Endodermal cell (in vitro differentiated cells): Measurements from ENCODE around the gene TBL3. TPM values are rescaled to one million over a fixed set of nuclear protein-coding genes. Genes with fewer than 3 reads are reported as not detected.

ENCODE experiments used
- DNase-seq: peaks from one replicate; pipeline ENCODE4 v3.0.0-alpha.2; 2017
- H3K27ac ChIP-seq: 2 replicates; pipeline ENCODE4 v1.5.1; 2013; ENCODE audit warnings: mild to moderate bottlenecking, low read depth, low read length, moderate library complexity
- H3K27me3 ChIP-seq: 2 replicates; pipeline ENCODE4 v1.6.1; 2013; ENCODE audit warnings: mild to moderate bottlenecking, low read length, moderate library complexity; ENCODE audit not compliant: insufficient read depth, control insufficient read depth, poor library complexity, severe bottlenecking
- H3K36me3 ChIP-seq: 2 replicates; pipeline ENCODE4 v1.7.0; 2013; ENCODE audit warnings: mild to moderate bottlenecking, low read length, moderate library complexity; ENCODE audit not compliant: control insufficient read depth, insufficient read depth
- H3K4me1 ChIP-seq: one replicate; pipeline ENCODE4 v1.7.0; 2013; ENCODE audit warnings: low read length; ENCODE audit not compliant: control insufficient read depth, insufficient read depth
- H3K4me3 ChIP-seq: 2 replicates; pipeline ENCODE4 v1.5.1; 2013; ENCODE audit warnings: mild to moderate bottlenecking, low read length, moderate library complexity
- H3K9ac ChIP-seq: 2 replicates; pipeline ENCODE4 v1.6.1; 2013; ENCODE audit warnings: mild to moderate bottlenecking, low read length, moderate library complexity; ENCODE audit not compliant: poor library complexity, severe bottlenecking; ENCODE audit errors: extremely low read depth
- H3K9me3 ChIP-seq: 2 replicates; pipeline ENCODE4 v1.6.1; 2013; ENCODE audit warnings: mild to moderate bottlenecking, low read length, moderate library complexity; ENCODE audit not compliant: control insufficient read depth
- H3K27ac Mint-ChIP-seq: 2 replicates; pipeline ENCODE4 v1.8.0; 2020; ENCODE audit warnings: mixed read lengths
- H3K27me3 Mint-ChIP-seq: 2 replicates; pipeline ENCODE4 v1.8.0; 2021; ENCODE audit warnings: mild to moderate bottlenecking, mixed read lengths; ENCODE audit not compliant: insufficient read depth
- H3K36me3 Mint-ChIP-seq: 2 replicates; pipeline ENCODE4 v1.8.0; 2020; ENCODE audit warnings: low read depth, mixed read lengths
- H3K4me1 Mint-ChIP-seq: 2 replicates; pipeline ENCODE4 v1.8.0; 2020; ENCODE audit warnings: mixed read lengths
- H3K4me3 Mint-ChIP-seq: 2 replicates; pipeline ENCODE4 v1.8.0; 2020; ENCODE audit warnings: mild to moderate bottlenecking, moderate library complexity, mixed read lengths
- H3K9me3 Mint-ChIP-seq: 2 replicates; pipeline ENCODE4 v1.8.0; 2020; ENCODE audit warnings: mild to moderate bottlenecking, mixed read lengths
- CTCF ChIP-seq: fragments of 200-600 bp; sonication (generic); conservative IDR thresholded peaks from 2 replicates; pipeline ENCODE4 v1.5.0; 2021; ENCODE audit warnings: antibody characterized with exemption, mild to moderate bottlenecking
- WGBS, 2 experiments: methylation state at CpG; one replicate each; pipeline versions ENCODE4 v1.1.5 to v1.1.7; 2013; ENCODE audit warnings: missing lambda C conversion rate in 2 of 2, mixed read lengths in 1 of 2; ENCODE audit not compliant: insufficient coverage in 1 of 2, insufficient read length in 1 of 2; 5-methylcytosine and 5-hydroxymethylcytosine counted together
- total RNA-seq, 2 donors: library from RNA; stranded (reverse); fragmentation: NEBNext Ultra II Directional in 1 of 2; extraction: Animal tissue kit (Norgen Biotek cat#: 25700) in 1 of 2; gene quantifications; 2 replicates in 1 of 2; 3 replicates in 1 of 2; pipeline ENCODE4 v1.2.1, GENCODE V29; 2021

Gene TBL3
- total RNA-seq, 2 donors from 2014 or later: 43.4 to 49.7 TPM

DNA sequence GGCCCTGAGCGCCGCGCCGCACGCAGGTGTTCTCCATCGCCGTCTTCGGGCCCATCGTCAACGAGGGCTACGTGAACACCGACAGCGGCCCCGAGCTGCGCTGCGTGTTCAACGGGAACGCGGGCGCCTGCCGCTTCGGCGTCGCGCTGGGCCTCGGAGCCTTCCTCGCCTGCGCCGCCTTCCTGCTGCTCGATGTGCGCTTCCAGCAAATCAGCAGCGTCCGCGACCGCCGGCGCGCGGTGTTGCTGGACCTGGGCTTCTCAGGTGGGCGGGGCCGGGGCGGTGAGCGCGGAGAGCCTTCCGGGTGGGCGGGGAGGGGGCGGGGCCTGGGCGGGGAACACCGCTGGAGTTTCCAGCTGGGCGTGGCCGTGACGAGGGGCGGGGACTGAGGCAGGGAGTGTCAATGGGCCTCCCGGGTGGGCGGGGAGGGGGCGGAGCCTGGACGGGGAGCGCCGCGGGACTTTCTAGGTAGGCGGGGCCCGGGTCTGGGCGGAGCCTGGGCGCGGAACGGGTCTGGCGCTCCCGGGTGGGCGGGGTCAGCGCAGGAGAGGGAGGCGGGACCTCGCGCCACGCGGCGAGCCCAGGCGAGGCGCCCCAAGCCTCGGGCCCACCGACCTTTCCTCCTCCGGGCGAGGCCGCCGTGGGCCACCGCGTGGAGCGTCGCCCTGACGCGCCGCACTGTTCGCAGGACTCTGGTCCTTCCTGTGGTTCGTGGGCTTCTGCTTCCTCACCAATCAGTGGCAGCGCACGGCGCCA, 20.3 kb downstream of the TBL3 start:
- Mint-ChIP-seq H3K27me3 (peaks cover 41% of the 10 kb centered on the region), H3K4me1 (peaks cover 1% of the 10 kb centered on the region), H3K9me3 (no peaks in the 10 kb centered on the region), H3K4me3 (peak overlapping the region; percentile 53), H3K36me3 (peaks cover 5% of the 10 kb centered on the region), H3K27ac (no peak overlapping the region)
- peak; percentile 100 for DNase-seq
- Histone ChIP-seq H3K9me3 (no peaks in the 10 kb centered on the region), H3K4me3 (no peak overlapping the region), H3K36me3 (peaks cover 2% of the 10 kb centered on the region), H3K9ac (no peak overlapping the region), H3K27me3 (peaks cover 37% of the 10 kb centered on the region), H3K27ac (no peak overlapping the region), H3K4me1 (peaks cover 3% of the 10 kb centered on the region)
- no peak for TF ChIP-seq CTCF
- 14 to 25% methylated on average over 41 to 96 of the region's 96 CpGs for whole genome bisulfite sequencing, 2 experiments

DNA sequence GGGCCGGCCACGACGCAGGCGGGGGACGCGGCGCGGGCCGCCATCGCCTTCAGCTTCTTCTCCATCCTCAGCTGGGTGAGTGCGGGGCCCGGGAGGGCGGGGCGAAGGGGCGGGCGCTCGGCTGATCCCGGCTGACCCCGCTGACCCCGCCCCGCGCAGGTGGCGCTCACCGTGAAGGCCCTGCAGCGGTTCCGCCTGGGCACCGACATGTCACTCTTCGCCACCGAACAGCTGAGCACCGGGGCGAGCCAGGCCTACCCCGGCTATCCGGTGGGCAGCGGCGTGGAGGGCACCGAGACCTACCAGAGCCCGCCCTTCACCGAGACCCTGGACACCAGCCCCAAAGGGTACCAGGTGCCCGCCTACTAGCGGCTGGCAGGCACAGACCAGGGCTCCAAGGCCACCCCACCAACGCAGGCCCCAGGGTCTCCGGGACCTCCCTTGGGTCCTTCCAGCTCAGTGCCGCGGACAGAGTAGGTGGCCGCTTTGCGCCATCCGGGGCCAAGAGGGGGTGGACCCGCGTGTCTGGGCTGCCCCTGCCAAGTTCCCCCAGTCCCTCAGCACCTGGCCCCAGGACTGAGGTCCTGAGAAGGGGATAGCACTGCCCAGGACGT, 21.0 kb downstream of the TBL3 start:
- Mint-ChIP-seq H3K27me3 (peaks cover 41% of the 10 kb centered on the region), H3K9me3 (no peaks in the 10 kb centered on the region), H3K27ac (no peak overlapping the region), H3K4me3 (no peak overlapping the region), H3K4me1 (peaks cover 1% of the 10 kb centered on the region), H3K36me3 (peaks cover 8% of the 10 kb centered on the region)
- DNase-seq: peak; percentile 83
- Histone ChIP-seq H3K27ac (no peak overlapping the region), H3K4me3 (no peak overlapping the region), H3K9me3 (no peaks in the 10 kb centered on the region), H3K4me1 (peaks cover 3% of the 10 kb centered on the region), H3K36me3 (peaks cover 7% of the 10 kb centered on the region), H3K27me3 (peaks cover 34% of the 10 kb centered on the region), H3K9ac (no peak overlapping the region)
- TF ChIP-seq CTCF: no peak
- 78 to 92% methylated on average over 19 to 50 of the region's 50 CpGs for WGBS, 2 experiments

GRCh38 chr16:1993731-1994131, 21.9 kb downstream of the TBL3 start:
- no peak overlapping the region for H3K4me3 ChIP-seq
- peaks cover 3% of the 10 kb centered on the region for H3K4me1 ChIP-seq
- no peak overlapping the region for H3K9ac ChIP-seq
- H3K36me3 Mint-ChIP-seq: peaks cover 13% of the 10 kb centered on the region
- H3K27ac Mint-ChIP-seq: no peak overlapping the region
- 79 to 80% methylated on average over 2 of the region's 2 CpGs for WGBS, 2 experiments
- TF ChIP-seq CTCF: no peak
- no peak overlapping the region for H3K27ac ChIP-seq
- peaks cover 34% of the 10 kb centered on the region for H3K27me3 Mint-ChIP-seq
- H3K4me1 Mint-ChIP-seq: peaks cover 1% of the 10 kb centered on the region
- peaks cover 7% of the 10 kb centered on the region for H3K36me3 ChIP-seq
- H3K27me3 ChIP-seq: peaks cover 25% of the 10 kb centered on the region
- no peak overlapping the region for H3K4me3 Mint-ChIP-seq
- no peaks in the 10 kb centered on the region for H3K9me3 Mint-ChIP-seq
- no peaks in the 10 kb centered on the region for H3K9me3 ChIP-seq
- no peak for DNase-seq
